Measurements from ENCODE around the gene PLEKHA1.

PLEKHA1 gene

DNA sequence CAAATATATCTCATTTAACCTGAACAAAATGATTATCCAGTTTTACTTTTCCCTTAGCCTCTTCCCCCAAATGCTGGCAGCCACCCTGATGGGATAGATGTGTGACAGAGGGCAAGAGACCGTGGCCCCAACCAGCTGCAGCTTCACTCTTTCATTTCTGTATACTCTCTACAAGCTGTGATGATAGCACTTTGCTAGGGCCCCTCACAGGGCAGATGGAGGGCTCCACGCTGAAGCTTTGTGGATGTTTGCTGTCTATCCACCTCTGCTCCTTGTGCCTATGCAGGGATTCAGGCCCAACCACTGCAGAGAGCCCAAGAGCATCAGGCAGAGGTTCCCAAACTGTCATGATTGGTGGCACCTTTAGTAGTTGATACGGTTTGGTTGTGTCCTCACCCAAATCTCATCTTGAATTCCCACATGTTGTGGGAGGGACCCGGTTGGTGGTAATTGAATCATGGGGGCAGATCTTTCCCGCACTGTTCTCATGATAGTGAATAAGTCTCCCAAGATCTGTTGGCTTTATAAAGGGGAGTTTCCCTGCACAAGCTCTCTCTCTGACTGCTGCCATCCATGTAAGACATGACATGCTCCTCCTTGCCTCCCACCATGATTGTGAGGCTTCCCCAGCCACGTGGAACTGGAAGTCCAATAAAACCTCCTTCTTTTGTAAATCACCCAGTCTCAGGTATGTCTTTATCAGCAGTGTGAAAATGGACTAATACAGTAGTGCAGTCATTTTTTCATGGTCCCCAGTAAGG is 107.0 kb downstream of the PLEKHA1 start:
- DNase-seq: no peak
